MCF 10A (cell line): ENCODE results near the gene SOX6. TPM values are rescaled to one million over a fixed set of nuclear protein-coding genes. Genes with fewer than 3 reads are reported as not detected.

ENCODE experiments used
- BruUV-seq: library from RNA; stranded (reverse); fragments of 400-500 nt; replicated peaks from 2 replicates; lab custom pipeline; 2021; lab: Mats Ljungman, UMichigan
- CTCF ChIA-PET: fragments of 300-600 bp; sonication (Branson Sonifier 250); formaldehyde crosslinking; extraction: SDS; loops from one replicate; lab custom pipeline; 2021; ENCODE audit warnings: antibody characterized with exemption, inconsistent platforms; lab: Yijun Ruan, JAX
- POLR2A ChIA-PET: fragments of 300-600, 350-650 bp; sonication (Branson Sonifier 250); formaldehyde crosslinking; extraction: SDS; loops from one replicate; lab custom pipeline; 2020; ENCODE audit warnings: antibody characterized with exemption, inconsistent platforms; lab: Yijun Ruan, JAX
- DNase-seq: peaks from one replicate; pipeline ENCODE4 v3.0.0-alpha.2; 2018; ENCODE audit not compliant: unreplicated experiment
- H3K27ac Mint-ChIP-seq: one replicate; pipeline ENCODE4 v1.8.0; 2022; ENCODE audit warnings: mild to moderate bottlenecking, low read depth, mixed read lengths; ENCODE audit not compliant: unreplicated experiment
- H3K27me3 Mint-ChIP-seq: one replicate; pipeline ENCODE4 v1.8.0; 2022; ENCODE audit warnings: mixed read lengths; ENCODE audit not compliant: insufficient read depth, unreplicated experiment
- H3K36me3 Mint-ChIP-seq: one replicate; pipeline ENCODE4 v1.8.0; 2022; ENCODE audit warnings: mild to moderate bottlenecking, moderate library complexity, mixed read lengths; ENCODE audit not compliant: insufficient read depth, unreplicated experiment
- H3K4me1 Mint-ChIP-seq: one replicate; pipeline ENCODE4 v1.8.0; 2022; ENCODE audit warnings: mixed read lengths; ENCODE audit not compliant: insufficient read depth, unreplicated experiment
- H3K4me3 Mint-ChIP-seq: one replicate; pipeline ENCODE4 v1.8.0; 2022; ENCODE audit warnings: mild to moderate bottlenecking, moderate library complexity, mixed read lengths; ENCODE audit not compliant: unreplicated experiment
- H3K9me3 Mint-ChIP-seq: one replicate; pipeline ENCODE4 v1.8.0; 2022; ENCODE audit warnings: mixed read lengths; ENCODE audit not compliant: unreplicated experiment
- CTCF ChIP-seq: fragments of 200-600 bp; IDR thresholded peaks from one replicate; pipeline ENCODE4 v1.8.0; 2022; ENCODE audit warnings: antibody characterized with exemption, mild to moderate bottlenecking; ENCODE audit not compliant: unreplicated experiment
- intact Hi-C: fragments of 100-400 bp; cut with micrococcal nuclease; formaldehyde crosslinking; loops from 2 replicates; pipeline ENCODE4 v1.14.1; 2022
- total RNA-seq: library from RNA; stranded (reverse); gene quantifications from 2 replicates; pipeline ENCODE4 v1.2.3, GENCODE V29; 2022

Gene SOX6
- total RNA-seq, 1 experiment from 2014 or later, result 6.4 TPM

- Mint-ChIP-seq H3K27ac (no peak overlapping the region), H3K36me3 (peaks cover 5% of the 10 kb centered on the region), H3K4me3 (no peak overlapping the region), H3K9me3 (peaks cover 8% of the 10 kb centered on the region), H3K4me1 (no peaks in the 10 kb centered on the region), H3K27me3 (no peaks in the 10 kb centered on the region)
- POLR2A ChIA-PET, result interaction anchor here (1.3 kb wide), 1 partner anchor 14 kb away, joined by 4 read pairs; no protein-coding TSS in a partner anchor
- no peak for DNase-seq
- intact Hi-C loops, result no loop called here
- CTCF ChIA-PET, result interaction anchor here (0.6 kb wide), 1 partner anchor 326 kb away, joined by 4 read pairs; no protein-coding TSS in a partner anchor
- BruUV-seq, result no TSS peak
- no peak for TF ChIP-seq CTCF
Observed at GRCh38 chr11:16059332-16059731, 297.0 kb downstream of the SOX6 start.

- intact Hi-C loops, result no loop called here
- no peak for TF ChIP-seq CTCF
- H3K4me3 Mint-ChIP-seq, result no peak overlapping the region
- CTCF ChIA-PET, result interaction anchor here (0.6 kb wide), 1 partner anchor 327 kb away, joined by 4 read pairs; no protein-coding TSS in a partner anchor
- BruUV-seq, result no TSS peak
- POLR2A ChIA-PET, result interaction anchor here (1.3 kb wide), 1 partner anchor 13 kb away, joined by 4 read pairs; no protein-coding TSS in a partner anchor
- no peaks in the 10 kb centered on the region for H3K27me3 Mint-ChIP-seq
- no peak overlapping the region for H3K27ac Mint-ChIP-seq
- DNase-seq, result no peak
- H3K4me1 Mint-ChIP-seq, result no peaks in the 10 kb centered on the region
- H3K9me3 Mint-ChIP-seq, result peaks cover 8% of the 10 kb centered on the region
- H3K36me3 Mint-ChIP-seq, result peaks cover 5% of the 10 kb centered on the region
Observed at GRCh38 chr11:16058671-16059070, 297.7 kb downstream of the SOX6 start.

GRCh38 chr11:16052750-16053149, 303.6 kb downstream of the SOX6 start:
- intact Hi-C loops, result no loop called here
- Mint-ChIP-seq H3K27ac (no peak overlapping the region), H3K4me1 (no peaks in the 10 kb centered on the region)

GRCh38 chr11:16049611-16050010, 306.7 kb downstream of the SOX6 start:
- intact Hi-C loops, result no loop called here
- Mint-ChIP-seq H3K4me1 (no peaks in the 10 kb centered on the region), H3K9me3 (no peaks in the 10 kb centered on the region), H3K4me3 (no peak overlapping the region), H3K27me3 (no peaks in the 10 kb centered on the region), H3K27ac (no peak overlapping the region), H3K36me3 (no peaks in the 10 kb centered on the region)
- POLR2A ChIA-PET, result no interaction called here
- DNase-seq, result no peak
- CTCF ChIA-PET, result interaction anchor here (1.1 kb wide), 1 partner anchor 8 kb away, joined by 4 read pairs; no protein-coding TSS in a partner anchor
- no TSS peak for BruUV-seq
- TF ChIP-seq CTCF, result no peak

More at GRCh38 chr11:16052750-16053149, 303.6 kb downstream of the SOX6 start:
- H3K4me3 Mint-ChIP-seq, result no peak overlapping the region
- H3K9me3 Mint-ChIP-seq, result no peaks in the 10 kb centered on the region
- H3K36me3 Mint-ChIP-seq, result no peaks in the 10 kb centered on the region
- no peaks in the 10 kb centered on the region for H3K27me3 Mint-ChIP-seq
- BruUV-seq, result no TSS peak
- DNase-seq, result no peak
- POLR2A ChIA-PET, result no interaction called here
- TF ChIP-seq CTCF, result no peak
- CTCF ChIA-PET, result no interaction called here
